Measurements from ENCODE around the gene CACFD1. TPM values are rescaled to one million over a fixed set of nuclear protein-coding genes. Genes with fewer than 3 reads are reported as not detected.

The CACFD1 gene
- total RNA-seq, 1 experiment from 2014 or later, result 22.5 TPM

DNA sequence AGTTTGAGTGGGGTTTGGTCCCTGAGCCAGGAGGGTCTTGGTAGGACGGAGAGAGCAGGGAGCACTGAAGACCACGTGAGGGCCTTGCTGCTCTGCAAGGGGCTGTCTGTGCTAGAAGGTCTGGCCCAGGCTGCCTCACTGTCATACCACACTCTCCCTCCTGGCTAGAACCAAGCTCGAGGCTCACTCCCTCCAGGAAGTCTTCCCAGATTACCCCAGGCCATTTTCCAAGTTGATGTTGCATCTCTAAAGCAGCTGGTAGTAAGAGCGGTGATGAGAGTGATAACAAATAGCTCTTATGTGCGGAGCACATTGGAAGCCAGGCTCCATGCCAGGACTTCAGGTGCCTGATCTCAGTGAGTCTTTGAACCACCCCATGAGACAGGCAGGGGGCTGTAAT lies 58.4 kb downstream of the CACFD1 start (continued):
- TF ChIP-seq ZNF512 (CRISPR knock-in tag; IDR thresholded peaks at IDR 0.05; ENCODE audit: borderline replicate concordance) (no peak), MYBL2 (CRISPR knock-in tag; IDR thresholded peaks at IDR 0.05) (no peak), ZNF263 (CRISPR knock-in tag; IDR thresholded peaks at IDR 0.05; ENCODE audit: low read depth) (no peak), HMGXB4 (CRISPR knock-in tag; IDR thresholded peaks at IDR 0.05) (no peak), ZBTB21 (CRISPR knock-in tag; IDR thresholded peaks at IDR 0.05; ENCODE audit: borderline replicate concordance) (no peak), ARID4B (CRISPR knock-in tag; IDR thresholded peaks at IDR 0.05; ENCODE audit: borderline replicate concordance) (no peak), FOXJ3 (CRISPR knock-in tag; IDR thresholded peaks at IDR 0.05; ENCODE audit: borderline replicate concordance) (no peak), ZNF671 (CRISPR knock-in tag; IDR thresholded peaks at IDR 0.05) (no peak)
- TF ChIP-seq, protein P1, sequence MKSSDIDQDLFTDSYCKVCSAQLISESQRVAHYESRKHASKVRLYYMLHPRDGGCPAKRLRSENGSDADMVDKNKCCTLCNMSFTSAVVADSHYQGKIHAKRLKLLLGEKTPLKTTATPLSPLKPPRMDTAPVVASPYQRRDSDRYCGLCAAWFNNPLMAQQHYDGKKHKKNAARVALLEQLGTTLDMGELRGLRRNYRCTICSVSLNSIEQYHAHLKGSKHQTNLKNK (CRISPR knock-in tag; IDR thresholded peaks at IDR 0.05), result no peak

DNA sequence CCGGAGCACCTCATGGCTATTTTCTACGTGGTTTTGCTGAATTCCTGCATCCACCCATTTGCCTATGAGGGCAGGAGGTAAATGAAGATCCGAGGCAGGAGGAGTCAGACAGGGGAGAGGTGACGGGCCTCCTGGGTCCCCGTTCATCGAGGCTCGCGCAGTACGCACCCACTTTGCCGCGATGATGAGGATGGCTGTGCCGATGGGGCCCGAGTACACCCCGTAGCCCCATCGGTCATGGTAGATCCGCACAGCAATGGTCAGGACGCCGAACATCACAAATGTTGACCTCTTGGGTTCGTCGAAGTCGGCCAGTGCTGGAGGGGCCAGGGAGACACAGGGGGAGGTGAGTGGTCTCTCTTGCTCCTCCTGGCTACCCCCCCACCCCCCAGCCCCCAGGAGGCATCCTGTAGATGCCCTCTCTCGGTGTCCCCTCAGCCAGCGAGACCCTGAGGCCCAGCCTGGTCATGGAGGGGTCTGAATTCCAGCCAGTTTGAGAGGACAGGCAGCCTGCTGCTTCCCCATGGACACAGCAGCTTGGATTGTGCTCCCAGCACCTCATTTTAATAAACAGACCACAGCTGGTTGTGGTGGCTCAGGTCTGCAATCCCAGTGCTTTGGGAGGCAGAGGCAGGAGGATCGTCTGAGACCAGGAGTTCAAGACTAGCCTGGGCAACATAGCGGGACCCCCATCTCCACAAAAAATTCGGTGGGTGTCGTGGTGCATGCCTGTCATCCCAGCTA lies 59.1 kb downstream of the CACFD1 start:
- CTCF ChIA-PET, result interaction anchor here (0.9 to 1.2 kb wide), 3 partner anchors 16 to 35 kb away, joined by 3 to 5 read pairs (median 3); partner anchors contain the start of gene ADAMTSL2
- no peak overlapping the region for H3K4me3 Mint-ChIP-seq
- H3K4me1 Mint-ChIP-seq, result no peaks in the 10 kb centered on the region
- H3K9me3 Mint-ChIP-seq, result no peaks in the 10 kb centered on the region
- no peaks in the 10 kb centered on the region for H3K36me3 Mint-ChIP-seq
- no peak overlapping the region for H3K27ac Mint-ChIP-seq
- H3K27me3 Mint-ChIP-seq (ENCODE audit: low read depth), result no peaks in the 10 kb centered on the region
- DNase-seq (ENCODE audit: low spot score), result no peak
- POLR2A ChIA-PET, result interaction anchor here (0.6 kb wide), 1 partner anchor 521 kb away, joined by 3 read pairs; no protein-coding TSS in a partner anchor
- no peak for ATAC-seq
- TF ChIP-seq TCF7 (CRISPR knock-in tag; IDR thresholded peaks at IDR 0.05; ENCODE audit: low read depth), result no peak

DNA sequence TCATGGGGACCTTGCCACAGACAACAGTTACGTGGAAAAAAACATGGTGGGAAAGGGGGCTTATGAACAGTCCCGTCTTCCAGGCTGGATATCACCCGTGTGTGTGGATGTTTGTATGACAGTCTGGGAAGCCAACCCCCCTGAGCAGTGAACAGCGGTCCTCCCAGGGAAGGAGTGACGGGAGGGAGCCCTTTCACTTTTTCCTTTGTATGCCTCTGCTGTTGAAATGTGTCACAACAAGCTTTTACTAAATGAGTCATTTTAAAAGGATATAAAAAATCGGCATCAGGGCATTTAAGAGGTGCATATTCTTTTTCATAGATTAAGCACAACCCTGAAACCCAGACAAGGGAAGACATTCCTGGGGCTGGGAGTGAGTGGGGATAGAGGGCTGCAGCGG lies 59.9 kb downstream of the CACFD1 start:
- CTCF ChIA-PET, result no interaction called here
- no peak for ATAC-seq
- no peaks in the 10 kb centered on the region for H3K4me1 Mint-ChIP-seq
- TF ChIP-seq, protein P2, sequence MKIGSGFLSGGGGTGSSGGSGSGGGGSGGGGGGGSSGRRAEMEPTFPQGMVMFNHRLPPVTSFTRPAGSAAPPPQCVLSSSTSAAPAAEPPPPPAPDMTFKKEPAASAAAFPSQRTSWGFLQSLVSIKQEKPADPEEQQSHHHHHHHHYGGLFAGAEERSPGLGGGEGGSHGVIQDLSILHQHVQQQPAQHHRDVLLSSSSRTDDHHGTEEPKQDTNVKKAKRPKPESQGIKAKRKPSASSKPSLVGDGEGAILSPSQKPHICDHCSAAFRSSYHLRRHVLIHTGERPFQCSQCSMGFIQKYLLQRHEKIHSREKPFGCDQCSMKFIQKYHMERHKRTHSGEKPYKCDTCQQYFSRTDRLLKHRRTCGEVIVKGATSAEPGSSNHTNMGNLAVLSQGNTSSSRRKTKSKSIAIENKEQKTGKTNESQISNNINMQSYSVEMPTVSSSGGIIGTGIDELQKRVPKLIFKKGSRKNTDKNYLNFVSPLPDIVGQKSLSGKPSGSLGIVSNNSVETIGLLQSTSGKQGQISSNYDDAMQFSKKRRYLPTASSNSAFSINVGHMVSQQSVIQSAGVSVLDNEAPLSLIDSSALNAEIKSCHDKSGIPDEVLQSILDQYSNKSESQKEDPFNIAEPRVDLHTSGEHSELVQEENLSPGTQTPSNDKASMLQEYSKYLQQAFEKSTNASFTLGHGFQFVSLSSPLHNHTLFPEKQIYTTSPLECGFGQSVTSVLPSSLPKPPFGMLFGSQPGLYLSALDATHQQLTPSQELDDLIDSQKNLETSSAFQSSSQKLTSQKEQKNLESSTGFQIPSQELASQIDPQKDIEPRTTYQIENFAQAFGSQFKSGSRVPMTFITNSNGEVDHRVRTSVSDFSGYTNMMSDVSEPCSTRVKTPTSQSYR (CRISPR knock-in tag; IDR thresholded peaks at IDR 0.05), result no peak
- TF ChIP-seq GABPB1 (CRISPR knock-in tag; IDR thresholded peaks at IDR 0.05), result no peak
- no peak for TF ChIP-seq JAZF1 (CRISPR knock-in tag; IDR thresholded peaks at IDR 0.05)
- no peak for TF ChIP-seq TEAD4 (CRISPR knock-in tag; IDR thresholded peaks at IDR 0.05)
- TF ChIP-seq TP53 (CRISPR knock-in tag; IDR thresholded peaks at IDR 0.05), result no peak
- TF ChIP-seq CTCF (IDR thresholded peaks at IDR 0.05), result no peak
- TF ChIP-seq ZNF512 (CRISPR knock-in tag; IDR thresholded peaks at IDR 0.05; ENCODE audit: borderline replicate concordance), result no peak
- no peak for TF ChIP-seq MAX (CRISPR knock-in tag; IDR thresholded peaks at IDR 0.05)

More for the DNA sequence above, 59.9 kb downstream of the CACFD1 start:
- H3K9me3 Mint-ChIP-seq, result no peaks in the 10 kb centered on the region
- H3K36me3 Mint-ChIP-seq, result no peaks in the 10 kb centered on the region
- no peaks in the 10 kb centered on the region for H3K27me3 Mint-ChIP-seq (ENCODE audit: low read depth)
- no peak overlapping the region for H3K4me3 Mint-ChIP-seq
- no peak for DNase-seq (ENCODE audit: low spot score)
- POLR2A ChIA-PET, result interaction anchor here (0.6 kb wide), 1 partner anchor 522 kb away, joined by 3 read pairs; no protein-coding TSS in a partner anchor
- no peak overlapping the region for H3K27ac Mint-ChIP-seq

All from WTC11 (cell line).